ENCODE data around the gene USP22. TPM values are rescaled to one million over a fixed set of nuclear protein-coding genes. Genes with fewer than 3 reads are reported as not detected.

Gene USP22
- total and polyA plus RNA-seq, 2 experiments from 2014 or later = 68.9 to 296 TPM

- TF ChIP-seq CTCF (conservative IDR thresholded peaks at IDR 0.05; ENCODE audit: low read depth in 2 of 2) = no peak
- TF ChIP-seq, protein P1, sequence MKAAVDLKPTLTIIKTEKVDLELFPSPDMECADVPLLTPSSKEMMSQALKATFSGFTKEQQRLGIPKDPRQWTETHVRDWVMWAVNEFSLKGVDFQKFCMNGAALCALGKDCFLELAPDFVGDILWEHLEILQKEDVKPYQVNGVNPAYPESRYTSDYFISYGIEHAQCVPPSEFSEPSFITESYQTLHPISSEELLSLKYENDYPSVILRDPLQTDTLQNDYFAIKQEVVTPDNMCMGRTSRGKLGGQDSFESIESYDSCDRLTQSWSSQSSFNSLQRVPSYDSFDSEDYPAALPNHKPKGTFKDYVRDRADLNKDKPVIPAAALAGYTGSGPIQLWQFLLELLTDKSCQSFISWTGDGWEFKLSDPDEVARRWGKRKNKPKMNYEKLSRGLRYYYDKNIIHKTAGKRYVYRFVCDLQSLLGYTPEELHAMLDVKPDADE (IDR thresholded peaks at IDR 0.05) = no peak
- TF ChIP-seq EZH2 (IDR thresholded peaks at IDR 0.05; ENCODE audit: low read depth, unreplicated experiment) = no peak
- TF ChIP-seq ZNF331 (CRISPR knock-in tag; IDR thresholded peaks at IDR 0.05; ENCODE audit: low read depth) = no peak
- TF ChIP-seq STAT1 (IDR thresholded peaks at IDR 0.05; ENCODE audit: unreplicated experiment) = no peak
- no peak for TF ChIP-seq EZH2phosphoT487 (IDR thresholded peaks at IDR 0.05; ENCODE audit: unreplicated experiment)
- no peak for TF ChIP-seq REST (IDR thresholded peaks at IDR 0.05; ENCODE audit: unreplicated experiment)
- no peak for TF ChIP-seq POLR2AphosphoS5 (IDR thresholded peaks at IDR 0.05; ENCODE audit: low read depth)
Measured at GRCh38 chr17:21025451-21025850, 17.4 kb downstream of the USP22 start (continued).

GRCh38 chr17:21024024-21024423 is 18.8 kb downstream of the USP22 start:
- H3K4me1 Mint-ChIP-seq = peaks cover 8% of the 10 kb centered on the region; the same call in 2 of the 3 replicates
- peaks cover 94% of the 10 kb centered on the region for H3K36me3 Mint-ChIP-seq (ENCODE audit: low read depth)
- H3K27ac Mint-ChIP-seq = no peak overlapping the region
- Histone ChIP-seq H3K4me3 (no peak overlapping the region), H3K4me2 (no peak overlapping the region), H3K9me2 (ENCODE audit: insufficient read depth) (no peaks in the 10 kb centered on the region), H4K20me1 (replicated peaks; ENCODE audit: insufficient read depth) (peaks cover 94% of the 10 kb centered on the region), H3K27ac (ENCODE audit: low read depth) (peak overlapping the region; percentile 35; the same call in 1 of the 2 replicates), H3K27me3 (ENCODE audit: insufficient read depth) (no peaks in the 10 kb centered on the region), H3K4me1 (ENCODE audit: insufficient read depth) (peaks cover 3% of the 10 kb centered on the region; the same call in 1 of the 2 replicates), H3K79me2 (replicated peaks; ENCODE audit: insufficient read depth) (peaks cover 100% of the 10 kb centered on the region), H2AFZ (no peak overlapping the region), H3K36me3 (ENCODE audit: insufficient read depth) (peaks cover 74% of the 10 kb centered on the region), H3F3A (replicated peaks; ENCODE audit: low read depth) (peaks cover 48% of the 10 kb centered on the region)
- no peaks in the 10 kb centered on the region for H3K9me3 Mint-ChIP-seq
- ATAC-seq (no peak), DNase-seq (ENCODE audit: low spot score) (no peak)
- peaks cover 6% of the 10 kb centered on the region for H3K27me3 Mint-ChIP-seq (ENCODE audit: insufficient read depth, low read depth, poor library complexity)
- no peak overlapping the region for H3K4me3 Mint-ChIP-seq
- TF ChIP-seq EZH2phosphoT487 (IDR thresholded peaks at IDR 0.05; ENCODE audit: unreplicated experiment) = no peak
- no peak for TF ChIP-seq EZH2 (IDR thresholded peaks at IDR 0.05; ENCODE audit: low read depth, unreplicated experiment)
- TF ChIP-seq STAT1 (IDR thresholded peaks at IDR 0.05; ENCODE audit: unreplicated experiment) = no peak
- TF ChIP-seq CREB1 (CRISPR knock-in tag; IDR thresholded peaks at IDR 0.05; ENCODE audit: low read depth) = no peak
- no peak for TF ChIP-seq ZNF331 (CRISPR knock-in tag; IDR thresholded peaks at IDR 0.05; ENCODE audit: low read depth)
- TF ChIP-seq, protein P1 (IDR thresholded peaks at IDR 0.05) = no peak
- no peak for TF ChIP-seq NANOG (IDR thresholded peaks at IDR 0.05; ENCODE audit: borderline replicate concordance)

Measured in GM23338 (cell line).